Transverse colon (tissue), 4 donors: ENCODE data around the gene BTF3.

Experiments used
- EP300 ChIP-seq: sonication (generic); formaldehyde crosslinking; IDR thresholded peaks from one replicate; pipeline ENCODE4 v1.6.1; 2017; ENCODE audit warnings: antibody characterized with exemption, low read depth
- POLR2A ChIP-seq: fragments of 450-650 bp; IDR thresholded peaks from one replicate; pipeline ENCODE4 v1.6.1; 2016; ENCODE audit warnings: antibody characterized with exemption, mild to moderate bottlenecking, moderate library complexity
- POLR2AphosphoS5 ChIP-seq, 3 donors: sonication (generic); formaldehyde crosslinking; IDR thresholded peaks; one replicate each; pipeline ENCODE4 v1.6.1; 2016; ENCODE audit warnings: antibody characterized with exemption in 3 of 3
- TF ChIP-seq, protein P1 (sequence below), 5 experiments: fragments of 200-600 bp in 3 of 5; fragments of 450-650 bp in 2 of 5; sonication (generic) in 3 of 5; IDR thresholded peaks; 1 replicate in 2 of 5; 2 replicates in 3 of 5; pipeline ENCODE4 v1.5.1; 2016 to 2017; ENCODE audit warnings: antibody characterized with exemption in 5 of 5, inconsistent platforms in 3 of 5, mild to moderate bottlenecking in 2 of 5, moderate library complexity in 1 of 5

DNA sequence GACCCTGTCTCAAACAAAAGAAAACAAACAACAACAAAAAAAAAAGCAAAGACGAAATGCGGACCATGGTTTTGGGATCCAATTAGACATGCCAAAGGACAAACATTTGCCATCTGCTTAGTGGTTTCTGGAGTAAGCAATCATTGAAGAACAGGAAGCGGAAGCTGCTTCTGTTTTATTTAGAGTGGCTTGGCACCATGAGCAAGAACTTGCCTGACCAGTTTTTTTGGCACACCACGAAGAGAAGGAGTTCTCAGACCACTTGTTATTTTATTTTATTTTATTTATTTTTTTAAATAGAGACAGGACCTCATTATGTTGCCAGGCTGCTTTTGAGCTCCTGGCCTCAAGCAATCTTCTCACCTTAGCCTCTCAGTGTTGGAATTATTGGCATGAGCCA is 17.0 kb downstream of the BTF3 start:
- TF ChIP-seq, protein P1, sequence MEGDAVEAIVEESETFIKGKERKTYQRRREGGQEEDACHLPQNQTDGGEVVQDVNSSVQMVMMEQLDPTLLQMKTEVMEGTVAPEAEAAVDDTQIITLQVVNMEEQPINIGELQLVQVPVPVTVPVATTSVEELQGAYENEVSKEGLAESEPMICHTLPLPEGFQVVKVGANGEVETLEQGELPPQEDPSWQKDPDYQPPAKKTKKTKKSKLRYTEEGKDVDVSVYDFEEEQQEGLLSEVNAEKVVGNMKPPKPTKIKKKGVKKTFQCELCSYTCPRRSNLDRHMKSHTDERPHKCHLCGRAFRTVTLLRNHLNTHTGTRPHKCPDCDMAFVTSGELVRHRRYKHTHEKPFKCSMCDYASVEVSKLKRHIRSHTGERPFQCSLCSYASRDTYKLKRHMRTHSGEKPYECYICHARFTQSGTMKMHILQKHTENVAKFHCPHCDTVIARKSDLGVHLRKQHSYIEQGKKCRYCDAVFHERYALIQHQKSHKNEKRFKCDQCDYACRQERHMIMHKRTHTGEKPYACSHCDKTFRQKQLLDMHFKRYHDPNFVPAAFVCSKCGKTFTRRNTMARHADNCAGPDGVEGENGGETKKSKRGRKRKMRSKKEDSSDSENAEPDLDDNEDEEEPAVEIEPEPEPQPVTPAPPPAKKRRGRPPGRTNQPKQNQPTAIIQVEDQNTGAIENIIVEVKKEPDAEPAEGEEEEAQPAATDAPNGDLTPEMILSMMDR (IDR thresholded peaks at IDR 0.05): no peak
- TF ChIP-seq POLR2A: no peak
- peak in 1 of 3 donors; percentile 18 for TF ChIP-seq POLR2AphosphoS5 (IDR thresholded peaks at IDR 0.05)
- TF ChIP-seq EP300: no peak
